Femur (tissue), 1 donor: ENCODE measurements around the gene MPPED1.

Source experiments
- DNase-seq: peaks from one replicate; pipeline ENCODE4 v3.0.0-alpha.2; 2017

Gene MPPED1

DNA sequence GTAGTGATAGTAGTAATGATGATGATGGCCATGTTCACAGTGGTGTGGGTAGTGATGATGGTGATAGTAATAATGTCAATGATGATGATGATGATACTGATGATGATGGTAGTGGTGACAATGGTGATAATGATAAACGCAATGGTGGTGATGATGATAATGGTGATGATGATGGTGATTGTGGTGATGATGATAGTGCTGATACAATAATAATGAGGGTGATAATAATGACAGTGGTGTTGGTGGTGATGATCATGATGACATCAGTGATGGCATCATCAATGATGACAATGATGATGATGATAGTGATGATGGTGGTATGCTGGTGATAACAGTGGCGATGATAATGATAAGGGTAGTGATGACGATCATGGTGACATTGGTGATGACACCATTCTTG, 92.3 kb downstream of the MPPED1 start:
- no peak for DNase-seq

DNA sequence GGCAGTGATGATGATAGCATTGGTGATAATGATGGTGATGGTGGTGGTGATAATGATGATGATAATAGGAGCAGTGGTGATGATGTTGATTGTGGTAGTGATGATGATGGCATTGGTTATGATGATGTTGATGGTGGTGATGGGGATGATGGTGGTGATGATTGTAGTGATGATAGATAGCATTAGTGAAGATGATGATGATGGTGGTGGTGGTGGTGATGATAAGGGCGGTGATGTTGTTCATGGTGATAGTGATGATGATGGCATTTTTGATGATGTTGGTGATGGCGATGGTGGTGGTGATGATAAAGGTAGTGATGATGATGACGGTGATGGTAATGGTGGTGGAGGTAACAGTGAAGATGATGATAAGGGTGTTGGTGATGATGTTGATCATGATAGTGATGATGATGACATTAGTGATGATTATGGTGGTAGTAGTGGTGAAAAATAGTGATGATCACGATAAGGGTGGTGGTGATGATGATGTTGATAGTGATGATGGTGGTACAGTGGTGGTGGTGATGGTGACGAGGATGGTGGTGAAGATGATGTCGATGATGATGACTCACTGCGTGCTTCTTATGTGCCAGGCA, 93.0 kb downstream of the MPPED1 start:
- no peak for DNase-seq

DNA sequence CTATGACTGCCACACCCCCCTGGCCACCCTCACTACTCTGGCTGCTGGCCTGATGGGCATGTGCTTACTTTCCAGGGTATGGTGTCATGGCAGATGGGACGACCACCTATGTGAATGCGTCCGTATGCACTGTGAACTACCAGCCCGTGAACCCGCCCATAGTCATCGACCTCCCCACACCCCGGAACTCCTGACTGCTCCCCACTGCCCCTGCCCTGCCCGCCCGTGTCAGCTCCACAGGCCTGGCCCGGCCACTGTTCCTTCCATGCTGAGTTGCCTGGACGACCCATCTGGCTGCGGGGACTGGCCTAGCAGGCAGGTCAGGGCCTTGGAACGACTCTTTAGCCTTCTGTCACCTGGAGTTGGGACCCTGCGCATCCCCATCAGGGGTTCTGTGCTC, 93.6 kb downstream of the MPPED1 start:
- no peak for DNase-seq

DNA sequence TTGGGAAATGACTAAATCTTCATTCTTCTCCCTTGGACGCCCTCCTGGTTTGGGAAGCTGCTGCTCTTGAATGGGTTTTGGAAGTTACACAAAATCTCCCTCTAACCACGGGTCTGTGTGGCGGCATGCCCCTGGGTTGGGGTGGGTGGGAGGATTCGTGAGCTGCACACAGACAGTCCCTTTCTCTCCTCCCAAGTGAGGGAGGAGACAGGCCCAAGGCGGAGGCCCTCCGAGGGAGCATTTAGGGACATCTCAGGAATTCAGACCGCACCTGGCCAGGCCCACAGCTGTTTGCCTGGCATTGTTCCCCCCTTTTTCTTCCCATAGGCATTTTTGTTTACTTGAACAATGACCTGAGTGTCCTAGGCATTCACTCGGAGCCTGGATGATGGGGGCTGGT, 94.1 kb downstream of the MPPED1 start:
- no peak for DNase-seq

DNA sequence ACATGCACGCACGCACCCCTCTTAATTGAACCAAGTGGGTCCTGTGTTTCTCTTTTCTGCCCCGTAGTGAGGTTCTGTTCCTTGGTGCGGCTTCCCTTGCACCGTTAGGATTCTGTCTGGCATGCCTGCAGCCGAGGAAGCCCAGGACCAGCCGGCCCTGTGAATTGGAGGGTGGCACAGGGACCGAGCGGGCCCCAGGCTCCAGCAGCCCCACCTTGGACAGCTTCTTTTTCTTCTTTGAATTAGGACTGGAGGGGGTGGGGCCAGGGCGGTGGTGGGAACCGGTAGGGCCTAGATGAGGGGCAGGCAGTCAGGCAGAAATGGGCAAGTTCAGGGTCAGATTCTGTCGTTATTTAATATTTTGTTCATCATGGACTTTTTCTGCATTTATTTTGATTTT, 94.7 kb downstream of the MPPED1 start:
- no peak for DNase-seq

DNA sequence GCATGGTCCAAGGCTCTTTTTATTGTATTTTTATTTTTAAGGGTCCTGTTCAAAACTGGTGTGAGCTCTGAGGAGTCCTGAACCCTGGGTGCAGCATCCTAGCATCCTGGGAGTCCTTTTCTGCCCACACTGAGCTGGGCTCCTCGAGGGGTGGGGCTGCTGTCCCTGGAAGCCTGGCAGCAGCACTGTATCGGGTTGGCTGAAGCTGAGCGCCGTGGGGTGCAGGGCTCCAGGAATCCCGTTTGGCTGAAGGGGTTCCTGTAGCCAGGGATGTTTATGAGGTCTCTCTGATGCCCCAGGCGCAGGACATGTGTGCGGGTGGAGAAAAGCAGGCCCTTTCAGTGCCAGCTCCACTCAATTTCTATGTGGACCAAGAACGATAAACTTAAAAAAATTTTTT, 95.4 kb downstream of the MPPED1 start:
- DNase-seq, result no peak

DNA sequence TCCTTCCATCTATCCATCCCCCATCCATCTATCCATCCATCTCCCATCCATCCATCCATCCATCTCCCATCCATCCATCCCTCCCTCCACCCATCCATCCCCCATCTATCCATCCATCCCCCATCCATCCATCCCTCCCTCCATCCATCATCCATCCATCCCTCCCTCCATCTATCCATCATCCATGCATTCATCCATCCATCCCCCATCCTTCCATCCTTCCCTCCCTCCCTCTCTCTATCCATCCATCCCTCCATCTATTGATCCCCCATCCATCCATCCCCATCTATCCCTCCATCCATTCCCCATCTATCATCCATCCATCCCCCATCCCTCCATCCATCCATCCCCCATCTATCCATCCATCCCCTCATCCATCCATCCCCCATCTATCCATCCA, 96.7 kb downstream of the MPPED1 start:
- DNase-seq, result no peak

DNA sequence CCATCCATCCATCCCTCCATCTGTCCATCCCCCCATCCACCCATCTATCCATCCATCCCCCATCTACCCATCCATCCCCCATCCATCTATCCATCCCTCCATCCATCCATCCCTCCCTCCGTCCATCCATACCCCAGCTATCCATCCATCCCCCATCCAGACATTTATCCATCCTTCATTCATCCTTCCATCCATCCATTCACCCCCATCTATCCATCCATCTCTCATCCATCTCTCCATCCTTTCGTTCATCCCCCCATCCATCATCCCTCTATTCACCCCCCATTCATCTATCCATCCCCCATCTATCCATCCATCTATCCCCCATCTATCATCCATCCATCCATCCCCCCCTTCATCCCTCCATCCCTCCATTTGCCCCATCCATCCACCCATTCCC, 97.5 kb downstream of the MPPED1 start:
- DNase-seq, result no peak

DNA sequence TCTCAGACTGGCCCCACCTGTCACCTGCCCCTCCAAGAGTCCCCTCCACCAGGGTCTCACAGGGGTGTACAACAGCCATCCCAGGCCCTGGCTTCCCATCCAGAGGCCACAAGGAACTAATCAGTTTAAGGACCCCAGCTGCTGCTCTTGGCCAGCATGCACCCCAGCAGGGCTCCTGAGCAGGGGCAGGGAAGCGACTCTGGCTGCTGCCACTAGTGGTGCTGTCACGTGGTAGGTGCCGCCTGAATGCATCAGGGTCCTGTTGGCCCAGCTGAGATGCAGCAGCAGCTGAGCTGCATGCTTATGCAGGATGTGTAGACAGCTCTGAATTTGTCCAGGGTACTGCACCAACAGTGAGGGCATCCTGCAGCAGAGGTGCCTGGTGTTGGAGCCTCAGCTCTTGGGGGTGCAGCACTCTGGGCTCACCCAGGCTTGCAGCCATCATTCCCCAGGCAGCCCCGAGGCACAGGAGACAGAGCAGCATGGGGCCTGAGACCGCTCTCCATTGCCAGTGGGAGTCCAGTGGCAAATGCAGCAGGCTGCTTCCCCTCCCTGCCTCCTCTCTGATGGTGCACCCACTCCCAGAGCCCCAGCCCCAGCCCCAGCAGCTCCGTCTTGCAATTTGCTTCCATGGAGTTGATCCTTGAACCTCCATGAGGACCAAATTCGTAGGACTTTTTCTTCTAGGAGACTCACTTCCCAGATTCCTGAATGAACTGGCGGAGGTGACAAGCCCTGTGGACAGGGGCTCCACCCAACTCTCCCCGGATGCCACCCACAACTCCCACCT, 98.7 kb downstream of the MPPED1 start:
- DNase-seq, result no peak

DNA sequence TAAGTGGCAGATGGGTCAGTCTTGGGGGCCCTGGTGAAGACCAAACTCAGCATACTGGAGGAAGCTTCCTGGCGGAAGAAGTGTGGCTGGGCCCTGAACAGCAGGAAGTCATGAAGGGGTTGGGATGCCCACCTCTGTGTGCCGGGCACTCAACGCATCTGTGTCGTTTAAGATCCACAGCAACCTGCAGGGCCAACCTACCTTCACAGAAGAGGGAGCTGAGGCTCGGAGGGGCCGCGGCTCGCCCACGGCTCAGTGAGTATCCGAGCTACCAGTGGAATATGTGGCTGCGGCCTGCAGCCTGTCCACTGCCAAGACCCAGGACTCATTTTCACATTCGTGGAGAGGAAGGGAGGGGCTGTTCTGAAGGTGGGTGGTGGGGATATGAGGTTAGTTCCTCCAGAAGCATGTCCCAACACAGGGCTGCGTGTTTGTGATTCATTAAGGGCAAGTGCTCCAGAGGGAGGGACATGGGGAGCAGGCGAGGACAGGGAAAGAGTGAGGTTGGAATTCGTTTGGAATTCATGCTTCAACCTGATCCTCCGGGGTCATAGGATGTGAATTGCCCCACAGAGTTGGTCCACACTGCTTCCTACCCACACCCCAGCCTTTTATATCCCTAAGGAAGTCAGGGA, 99.6 kb downstream of the MPPED1 start:
- DNase-seq, result no peak

DNA sequence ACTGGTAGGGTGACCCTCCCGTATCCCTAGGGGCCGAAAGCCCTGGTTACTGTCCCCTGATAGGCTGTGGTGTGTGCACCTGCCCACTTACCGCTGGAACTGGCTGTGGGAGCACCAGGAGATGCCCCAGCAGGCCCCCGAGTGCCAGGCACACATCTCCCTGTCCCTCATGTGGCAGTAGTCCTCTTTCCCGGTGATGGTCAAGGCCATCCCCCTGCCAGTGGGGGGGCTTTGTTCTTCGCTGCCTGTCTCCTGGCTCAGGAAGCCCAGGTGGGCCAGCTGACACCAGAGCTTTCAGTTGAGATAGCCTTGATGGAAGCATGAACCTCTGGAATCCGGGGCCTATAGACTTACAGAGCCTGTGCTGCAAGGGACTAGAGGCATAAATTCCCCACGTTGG, 100.5 kb downstream of the MPPED1 start:
- DNase-seq, result no peak

DNA sequence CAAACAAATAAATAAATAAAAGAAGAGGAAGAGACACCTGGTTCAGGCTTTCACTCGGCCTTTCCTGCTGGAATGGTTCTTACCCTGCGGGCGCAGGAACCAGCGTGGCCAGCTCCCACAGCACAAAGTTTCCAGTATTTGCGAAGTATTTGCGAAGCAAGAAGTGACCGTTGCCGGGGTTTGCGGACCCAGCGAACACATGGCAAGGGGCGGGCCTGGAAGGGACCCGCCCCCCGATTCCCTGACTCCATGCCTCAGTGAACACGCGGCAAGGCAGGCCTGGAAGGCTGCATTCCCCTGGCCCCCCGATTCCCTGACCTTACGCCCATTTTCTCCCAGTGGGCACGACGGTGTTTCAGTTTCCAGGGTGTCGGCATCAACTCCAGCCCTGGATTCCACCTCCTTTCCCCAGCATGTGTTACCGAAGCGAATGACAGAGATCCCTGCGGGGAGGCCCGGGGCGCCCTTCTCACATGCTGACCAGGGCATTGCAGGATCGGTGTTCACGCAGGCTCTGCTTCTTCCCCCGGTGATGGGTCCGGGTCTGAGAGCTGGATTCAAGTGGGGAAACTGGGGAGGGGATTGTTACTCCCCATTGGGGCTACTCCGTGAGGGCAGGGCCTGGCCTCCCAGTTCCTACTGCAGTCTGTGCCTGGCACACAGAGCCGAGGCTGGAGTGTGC, 102.8 kb downstream of the MPPED1 start:
- no peak for DNase-seq

DNA sequence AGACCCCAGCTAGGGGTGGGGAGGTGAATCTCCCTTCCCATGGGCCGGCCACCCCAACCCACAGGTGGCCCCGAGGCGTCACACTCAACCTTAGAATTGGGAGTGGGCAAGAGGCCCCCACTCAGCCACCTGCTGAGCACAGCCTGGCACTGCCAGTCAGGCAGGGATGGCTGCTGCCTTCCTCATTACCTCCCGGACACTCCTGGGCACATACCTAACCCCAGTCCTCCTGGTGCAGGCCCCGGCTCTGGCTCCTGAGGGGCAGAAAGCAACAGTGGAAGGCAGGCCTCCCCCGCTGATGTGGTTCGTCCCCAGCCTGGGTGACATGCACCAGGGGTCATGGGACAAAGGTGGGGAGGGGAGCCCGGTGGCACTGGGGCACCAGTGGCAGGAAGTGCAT, 103.6 kb downstream of the MPPED1 start:
- no peak for DNase-seq

DNA sequence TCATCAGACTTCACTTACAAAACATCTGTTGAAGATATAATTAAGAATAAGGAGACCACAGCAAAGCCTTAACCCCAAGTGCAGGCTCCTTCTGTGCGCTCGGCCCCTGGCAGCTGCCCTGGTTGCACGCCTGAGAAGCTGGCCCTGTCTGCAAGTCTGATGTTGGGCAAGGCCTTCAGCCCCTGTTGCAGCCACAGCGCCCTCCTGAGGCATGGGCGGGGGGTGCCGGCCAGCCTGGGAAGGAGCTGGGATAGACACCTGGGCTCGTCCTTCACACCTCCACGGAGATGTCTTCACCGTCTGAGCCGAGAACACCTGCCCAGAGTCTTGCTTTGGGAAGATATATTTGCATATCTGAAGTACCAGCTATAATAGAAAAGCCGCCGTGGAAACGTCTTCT, 104.1 kb downstream of the MPPED1 start:
- no peak for DNase-seq

DNA sequence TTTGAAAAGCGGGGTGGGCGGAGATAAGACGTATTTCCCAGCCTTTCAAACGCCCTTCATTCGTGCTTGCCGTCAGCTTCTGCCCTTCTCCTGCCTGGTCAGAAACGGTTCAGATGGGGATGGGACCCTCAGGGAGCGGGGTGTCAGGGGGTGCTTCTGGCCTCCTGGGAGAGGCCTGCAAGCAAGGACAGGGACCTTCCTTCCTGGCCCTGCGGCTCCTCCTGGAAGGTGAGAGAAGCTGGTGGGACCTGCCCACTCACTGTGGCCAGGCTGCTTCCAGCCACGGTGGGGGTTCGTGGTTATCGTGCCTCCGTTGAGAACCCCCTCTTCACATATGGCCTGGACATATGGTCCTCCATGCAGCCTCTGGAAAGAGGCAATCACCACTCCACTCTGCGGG, 104.6 kb downstream of the MPPED1 start:
- DNase-seq, result no peak

DNA sequence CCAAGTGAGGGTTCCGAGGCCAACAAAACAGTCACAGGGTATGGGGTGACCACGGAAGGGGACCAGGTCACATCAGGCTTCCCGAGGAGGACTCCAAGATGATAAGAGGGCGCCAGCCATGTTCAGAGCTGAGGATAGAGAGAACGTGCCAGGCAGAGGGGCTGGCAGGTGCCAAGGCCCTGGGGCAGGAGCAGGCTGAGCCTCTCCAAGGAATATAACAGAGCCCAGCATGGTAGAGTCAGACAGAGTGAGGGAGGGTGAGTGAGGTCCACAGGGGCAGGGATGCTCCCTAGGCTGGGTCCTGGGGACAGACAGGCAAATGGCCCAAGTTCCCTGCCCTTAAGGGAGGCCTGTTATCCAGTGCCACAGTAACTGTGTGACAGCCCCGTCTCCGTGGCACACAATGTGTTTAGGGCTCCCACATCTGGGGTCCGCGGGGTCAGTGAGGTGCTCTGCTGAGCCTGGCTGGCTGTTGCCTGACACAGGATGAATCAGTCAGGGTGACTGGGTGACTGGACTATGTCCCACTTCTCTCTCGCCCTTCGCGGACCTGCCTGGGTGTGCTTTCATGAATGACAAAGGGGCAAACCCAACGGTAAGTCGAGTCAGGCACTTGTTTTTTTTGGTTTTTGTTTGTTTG, 105.3 kb downstream of the MPPED1 start:
- no peak for DNase-seq

DNA sequence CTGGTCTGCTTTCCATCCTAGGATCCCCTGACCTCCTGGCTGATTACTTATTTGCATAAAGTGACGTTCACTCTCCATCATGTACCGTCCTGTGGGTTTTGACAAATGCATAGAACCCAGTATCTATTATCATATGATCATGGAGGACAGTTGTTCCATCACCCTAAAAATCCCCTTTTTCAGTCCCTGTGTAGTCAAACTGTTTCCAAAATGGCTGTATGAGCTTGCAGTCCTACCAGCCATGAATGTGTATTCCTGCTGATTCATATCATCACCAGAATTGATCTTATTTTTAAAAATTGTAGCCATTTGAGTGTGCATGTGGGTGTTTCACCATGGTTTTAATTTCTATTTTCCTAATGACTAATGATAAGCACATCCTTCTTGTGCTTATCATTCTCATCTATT, 108.8 kb downstream of the MPPED1 start:
- DNase-seq, result no peak

DNA sequence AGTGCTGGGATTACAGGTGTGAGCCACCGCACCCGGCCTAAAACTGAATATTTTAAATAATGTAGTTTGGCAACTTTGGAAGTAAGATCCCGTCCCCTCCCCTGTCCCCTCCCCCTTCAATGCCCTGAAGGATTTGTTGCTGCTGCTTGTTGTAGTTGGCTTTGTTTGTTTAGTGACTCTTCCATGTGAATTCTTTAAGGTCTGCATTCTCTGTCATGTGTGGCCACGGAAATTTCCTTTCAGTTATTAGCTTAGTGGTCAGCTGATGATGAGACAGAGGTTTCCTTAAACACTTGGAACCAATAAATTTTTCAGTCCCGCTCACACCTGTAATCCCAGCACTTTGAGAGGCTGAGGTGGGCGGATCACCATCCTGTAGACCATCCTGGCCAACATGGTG, 109.9 kb downstream of the MPPED1 start:
- DNase-seq, result no peak

DNA sequence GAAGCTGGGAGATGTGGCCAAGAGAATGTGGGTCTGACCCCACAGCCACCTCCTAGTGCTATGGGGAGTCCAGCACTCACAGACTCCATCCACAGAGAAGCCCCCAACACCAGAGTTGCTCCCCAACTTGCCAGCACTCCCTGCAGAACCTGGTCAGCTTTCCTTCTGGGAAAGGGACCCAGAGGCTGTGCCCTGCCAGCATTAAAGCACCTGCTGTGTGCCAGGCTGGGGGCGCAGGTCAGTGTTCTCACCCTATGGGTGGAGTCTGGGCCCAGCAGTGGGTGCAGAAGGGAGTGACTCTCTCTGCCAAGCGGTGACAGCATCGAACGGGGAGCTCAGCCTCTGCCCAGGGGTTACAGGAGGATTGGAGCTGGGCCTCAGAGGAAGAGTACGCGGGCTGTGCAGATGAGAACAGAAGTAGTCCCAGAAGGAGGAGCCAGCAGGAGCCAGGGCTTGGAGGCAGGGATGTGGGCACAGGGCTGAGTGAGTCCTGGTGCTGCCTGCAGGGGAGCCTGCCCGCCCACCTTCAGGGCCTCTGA, 114.4 kb downstream of the MPPED1 start:
- no peak for DNase-seq

DNA sequence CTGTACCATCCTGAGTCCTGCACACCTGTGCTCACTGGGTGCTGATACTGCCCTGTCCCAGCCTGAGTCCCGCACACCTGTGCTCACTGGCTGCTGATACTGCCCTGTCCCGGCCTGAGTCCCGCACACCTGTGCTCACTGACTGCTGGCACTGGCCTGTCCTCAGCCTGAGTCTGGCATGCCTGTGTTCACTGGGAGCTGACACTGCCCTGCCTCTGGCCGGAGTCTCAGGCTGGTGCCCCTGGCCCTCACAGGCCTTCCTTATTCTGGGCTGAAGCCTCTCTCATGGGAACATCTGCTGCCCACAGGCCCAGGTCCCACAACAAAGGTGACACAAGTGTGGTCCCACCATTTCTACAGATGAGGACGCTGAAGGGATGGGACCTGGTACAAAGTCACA, 115.1 kb downstream of the MPPED1 start:
- no peak for DNase-seq

DNA sequence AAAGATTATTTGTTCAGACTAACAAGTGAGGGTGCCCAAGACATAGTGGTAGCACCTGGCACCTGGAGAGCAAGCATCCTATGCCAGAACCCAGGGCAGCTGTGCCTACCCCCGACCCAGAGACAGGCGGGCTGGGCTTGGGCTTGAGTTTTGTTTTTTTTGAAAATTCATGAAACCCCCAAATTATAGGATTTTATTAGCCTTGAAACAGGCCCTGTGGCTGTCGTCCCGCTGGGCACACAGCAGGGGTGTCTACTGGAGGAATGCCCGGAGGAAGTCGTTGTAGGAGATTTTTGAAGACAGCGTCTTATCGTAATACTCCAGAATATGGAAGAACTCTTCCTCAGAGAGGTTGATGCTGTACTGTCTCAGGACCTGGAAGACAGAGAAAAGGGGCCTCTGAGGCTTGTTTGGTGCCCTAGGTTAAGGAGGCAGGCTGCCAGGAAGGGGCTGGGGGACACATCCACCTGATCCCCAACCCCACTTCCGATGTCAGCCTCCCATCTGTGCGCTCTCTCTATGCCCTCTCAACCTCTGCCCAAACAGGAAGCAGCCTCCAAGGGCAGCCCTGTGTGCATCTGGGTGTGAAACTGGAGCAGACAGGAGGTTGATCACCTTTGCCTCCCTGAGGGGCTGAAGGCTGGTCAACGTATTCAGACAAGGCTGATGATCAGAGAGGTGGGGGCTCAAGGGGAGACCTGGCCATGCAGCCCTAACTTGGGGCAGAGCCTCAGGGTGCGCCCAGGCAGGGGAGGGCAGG, 117.0 kb downstream of the MPPED1 start:
- DNase-seq, result no peak

DNA sequence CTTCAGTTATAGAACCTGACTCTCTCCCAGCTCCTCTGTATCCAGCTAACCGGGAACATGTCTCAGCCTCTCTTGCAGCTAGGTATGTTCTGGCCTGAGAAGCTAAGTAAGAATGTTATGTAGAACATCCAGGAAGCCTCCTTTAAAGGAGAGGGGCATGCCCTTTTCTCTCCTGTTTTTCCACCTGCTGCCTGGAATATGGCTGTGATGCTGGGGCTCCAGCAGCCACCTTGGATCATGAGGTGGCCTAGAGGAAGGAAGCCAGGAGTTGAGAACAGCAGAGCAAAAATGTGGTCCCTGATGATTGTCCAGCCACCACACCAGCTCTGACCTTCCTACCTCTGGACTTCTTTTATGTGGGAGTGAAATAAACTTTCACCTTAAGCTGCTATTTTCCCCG, 117.6 kb downstream of the MPPED1 start:
- no peak for DNase-seq
